Caco-2 (cell line): ENCODE results near the gene NDUFA13. TPM values are rescaled to one million over a fixed set of nuclear protein-coding genes. Genes with fewer than 3 reads are reported as not detected.
A peak's percentile ranks its signal among the peaks of the same experiment; 100 is the strongest.

Experiments
- BruUV-seq: library from RNA; stranded (reverse); fragments of 400-500 nt; replicated peaks from 2 replicates; lab custom pipeline; 2021; lab: Mats Ljungman, UMichigan
- CTCF ChIA-PET: fragments of 300-600 bp; sonication (Branson Sonifier 250); formaldehyde crosslinking; loops from one replicate; lab custom pipeline; 2022; ENCODE audit warnings: antibody characterized with exemption; lab: Charles Lee
- POLR2A ChIA-PET: fragments of 300-600 bp; sonication (Branson Sonifier 250); formaldehyde crosslinking; loops from one replicate; lab custom pipeline; 2022; ENCODE audit warnings: antibody characterized with exemption; lab: Charles Lee
- DNase-seq, 2 experiments: peaks; one replicate each; pipeline versions ENCODE4 v3.0.0 to v3.0.0-alpha.2; 2020 to 2022
- H3K27me3 ChIP-seq: replicated peaks from 2 replicates; pipeline ENCODE4 v1.6.0; 2011; ENCODE audit warnings: low read length; ENCODE audit not compliant: control insufficient read depth, insufficient read depth
- H3K36me3 ChIP-seq: 2 replicates; pipeline ENCODE4 v1.5.1; 2011; ENCODE audit warnings: low read length; ENCODE audit not compliant: control insufficient read depth, insufficient read depth
- H3K4me1 ChIP-seq: fragments of 250-450 bp; sonication (Bioruptor Pico); 2 replicates; pipeline ENCODE4 v1.5.1; 2020; ENCODE audit warnings: mild to moderate bottlenecking
- H3K4me3 ChIP-seq: 2 replicates; pipeline ENCODE4 v1.5.1; 2011; ENCODE audit warnings: low read depth, mild to moderate bottlenecking, control low read depth, low read length
- H3K9me3 ChIP-seq: fragments of 250-450 bp; sonication (Bioruptor Pico); 2 replicates; pipeline ENCODE4 v1.5.1; 2020; ENCODE audit warnings: mild to moderate bottlenecking, moderate library complexity
- H3K27ac Mint-ChIP-seq: one replicate; pipeline ENCODE4 v1.8.0; 2022; ENCODE audit warnings: mixed read lengths; ENCODE audit not compliant: unreplicated experiment
- H3K27me3 Mint-ChIP-seq: one replicate; pipeline ENCODE4 v1.8.0; 2022; ENCODE audit warnings: mixed read lengths; ENCODE audit not compliant: insufficient read depth, unreplicated experiment
- H3K36me3 Mint-ChIP-seq: one replicate; pipeline ENCODE4 v1.8.0; 2022; ENCODE audit warnings: mild to moderate bottlenecking, mixed read lengths; ENCODE audit not compliant: insufficient read depth, unreplicated experiment
- H3K4me1 Mint-ChIP-seq: one replicate; pipeline ENCODE4 v1.8.0; 2022; ENCODE audit warnings: low read depth, mixed read lengths; ENCODE audit not compliant: unreplicated experiment
- H3K4me3 Mint-ChIP-seq: one replicate; pipeline ENCODE4 v1.8.0; 2022; ENCODE audit warnings: mild to moderate bottlenecking, moderate library complexity, mixed read lengths; ENCODE audit not compliant: unreplicated experiment
- H3K9me3 Mint-ChIP-seq: one replicate; pipeline ENCODE4 v1.8.0; 2022; ENCODE audit warnings: mixed read lengths; ENCODE audit not compliant: unreplicated experiment
- intact Hi-C: fragments of 100-400 bp; cut with micrococcal nuclease; formaldehyde crosslinking; loops from one replicate; pipeline ENCODE4 v1.10.0; 2022; ENCODE audit not compliant: unreplicated experiment
- total RNA-seq: library from RNA; stranded (reverse); gene quantifications from 2 replicates; pipeline ENCODE4 v1.2.3, GENCODE V29; 2022
- TF ChIP-seq, protein P1 (sequence below), 2 experiments: fragments of 200-600 bp in 1 of 2; IDR thresholded peaks; 1 replicate in 1 of 2; 2 replicates in 1 of 2; pipeline versions ENCODE4 v1.5.1 to v1.8.0; 2011 to 2022; ENCODE audit warnings: antibody characterized with exemption in 1 of 2, control low read depth in 1 of 2, inconsistent platforms in 1 of 2, low read depth in 1 of 2, low read length in 1 of 2, mild to moderate bottlenecking in 1 of 2, moderate library complexity in 1 of 2; ENCODE audit not compliant: insufficient read depth in 1 of 2, severe bottlenecking in 1 of 2, unreplicated experiment in 1 of 2

Gene NDUFA13
- total RNA-seq, 1 experiment from 2014 or later = 355 TPM

- Histone ChIP-seq H3K9me3 (no peaks in the 10 kb centered on the region), H3K36me3 (no peaks in the 10 kb centered on the region), H3K4me1 (no peaks in the 10 kb centered on the region), H3K27me3 (no peaks in the 10 kb centered on the region), H3K4me3 (no peak overlapping the region)
- Mint-ChIP-seq H3K4me3 (no peak overlapping the region), H3K27me3 (no peaks in the 10 kb centered on the region), H3K27ac (no peak overlapping the region), H3K4me1 (peaks cover 6% of the 10 kb centered on the region), H3K36me3 (peaks cover 10% of the 10 kb centered on the region), H3K9me3 (no peaks in the 10 kb centered on the region)
- POLR2A ChIA-PET = no interaction called here
- CTCF ChIA-PET = no interaction called here
- no TSS peak for BruUV-seq
- intact Hi-C loops = no loop called here
- TF ChIP-seq, protein P1, sequence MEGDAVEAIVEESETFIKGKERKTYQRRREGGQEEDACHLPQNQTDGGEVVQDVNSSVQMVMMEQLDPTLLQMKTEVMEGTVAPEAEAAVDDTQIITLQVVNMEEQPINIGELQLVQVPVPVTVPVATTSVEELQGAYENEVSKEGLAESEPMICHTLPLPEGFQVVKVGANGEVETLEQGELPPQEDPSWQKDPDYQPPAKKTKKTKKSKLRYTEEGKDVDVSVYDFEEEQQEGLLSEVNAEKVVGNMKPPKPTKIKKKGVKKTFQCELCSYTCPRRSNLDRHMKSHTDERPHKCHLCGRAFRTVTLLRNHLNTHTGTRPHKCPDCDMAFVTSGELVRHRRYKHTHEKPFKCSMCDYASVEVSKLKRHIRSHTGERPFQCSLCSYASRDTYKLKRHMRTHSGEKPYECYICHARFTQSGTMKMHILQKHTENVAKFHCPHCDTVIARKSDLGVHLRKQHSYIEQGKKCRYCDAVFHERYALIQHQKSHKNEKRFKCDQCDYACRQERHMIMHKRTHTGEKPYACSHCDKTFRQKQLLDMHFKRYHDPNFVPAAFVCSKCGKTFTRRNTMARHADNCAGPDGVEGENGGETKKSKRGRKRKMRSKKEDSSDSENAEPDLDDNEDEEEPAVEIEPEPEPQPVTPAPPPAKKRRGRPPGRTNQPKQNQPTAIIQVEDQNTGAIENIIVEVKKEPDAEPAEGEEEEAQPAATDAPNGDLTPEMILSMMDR (IDR thresholded peaks at IDR 0.05; ENCODE audit: insufficient read depth in 1 of 2, low read depth in 1 of 2, low read length in 1 of 2, severe bottlenecking in 1 of 2, unreplicated experiment in 1 of 2) = no peak
- DNase-seq = no peak
Observed at GRCh38 chr19:19539698-19540063, 23.7 kb downstream of the NDUFA13 start.

GRCh38 chr19:19540064-19540714, 24.2 kb downstream of the NDUFA13 start:
- H3K4me3 ChIP-seq = no peak overlapping the region
- no peaks in the 10 kb centered on the region for H3K36me3 ChIP-seq
- H3K36me3 Mint-ChIP-seq = peaks cover 10% of the 10 kb centered on the region
- intact Hi-C loops = no loop called here
- TF ChIP-seq, protein P1 (IDR thresholded peaks at IDR 0.05; ENCODE audit: insufficient read depth in 1 of 2, low read depth in 1 of 2, low read length in 1 of 2, severe bottlenecking in 1 of 2, unreplicated experiment in 1 of 2) = no peak
- no TSS peak for BruUV-seq
- no peaks in the 10 kb centered on the region for H3K9me3 Mint-ChIP-seq
- peaks cover 6% of the 10 kb centered on the region for H3K4me1 Mint-ChIP-seq
- H3K27me3 Mint-ChIP-seq = no peaks in the 10 kb centered on the region
- ChIA-PET POLR2A (no interaction called here), CTCF (interaction anchor here (0.7 kb wide), 1 partner anchor 31 kb away, joined by 5 read pairs; no protein-coding TSS in a partner anchor)
- H3K4me1 ChIP-seq = no peaks in the 10 kb centered on the region
- no peak overlapping the region for H3K27ac Mint-ChIP-seq
- DNase-seq = no peak
- no peak overlapping the region for H3K4me3 Mint-ChIP-seq
- no peaks in the 10 kb centered on the region for H3K27me3 ChIP-seq
- no peaks in the 10 kb centered on the region for H3K9me3 ChIP-seq

GRCh38 chr19:19540715-19541515, 24.9 kb downstream of the NDUFA13 start:
- DNase-seq = peak; percentile 48 to 70
- no peaks in the 10 kb centered on the region for H3K9me3 ChIP-seq
- H3K4me3 Mint-ChIP-seq = no peak overlapping the region
- no peak overlapping the region for H3K27ac Mint-ChIP-seq
- BruUV-seq = no TSS peak
- ChIA-PET POLR2A (no interaction called here), CTCF (interaction anchor here (0.7 kb wide), 1 partner anchor 31 kb away, joined by 5 read pairs; no protein-coding TSS in a partner anchor)
- intact Hi-C loops = no loop called here
- H3K36me3 ChIP-seq = no peaks in the 10 kb centered on the region
- no peak overlapping the region for H3K4me3 ChIP-seq
- peaks cover 6% of the 10 kb centered on the region for H3K4me1 Mint-ChIP-seq
- TF ChIP-seq, protein P1 (IDR thresholded peaks at IDR 0.05; ENCODE audit: insufficient read depth in 1 of 2, low read depth in 1 of 2, low read length in 1 of 2, severe bottlenecking in 1 of 2, unreplicated experiment in 1 of 2) = no peak
- H3K27me3 Mint-ChIP-seq = no peaks in the 10 kb centered on the region
- H3K4me1 ChIP-seq = no peaks in the 10 kb centered on the region
- peaks cover 8% of the 10 kb centered on the region for H3K36me3 Mint-ChIP-seq
- no peaks in the 10 kb centered on the region for H3K9me3 Mint-ChIP-seq
- H3K27me3 ChIP-seq = no peaks in the 10 kb centered on the region
